ENCODE data around the gene FAF1.

Gene FAF1

GRCh38 chr1:50405814-50406213 lies 554.3 kb downstream of the FAF1 start:
- TF ChIP-seq GATA3 (IDR thresholded peaks at IDR 0.05; ENCODE audit: low read depth, low read length) (no peak), GATA2 (IDR thresholded peaks at IDR 0.05; ENCODE audit: low read depth, low read length) (no peak)

- no peak for TF ChIP-seq GATA3 (IDR thresholded peaks at IDR 0.05; ENCODE audit: low read depth, low read length)
- no peak for TF ChIP-seq GATA2 (IDR thresholded peaks at IDR 0.05; ENCODE audit: low read depth, low read length)
Measured at GRCh38 chr1:50393522-50394120, 566.4 kb downstream of the FAF1 start.

All from SH-SY5Y (cell line).